HepG2 (cell line): ENCODE measurements around the gene COPS7A. TPM values are rescaled to one million over a fixed set of nuclear protein-coding genes. Genes with fewer than 3 reads are reported as not detected.

Experiments used
- ATF7 ChIP-seq, 2 experiments: fragments of 450-650 bp in 1 of 2; sonication (generic) in 1 of 2; formaldehyde crosslinking in 1 of 2; IDR thresholded peaks; 2 replicates each; pipeline versions ENCODE4 v1.4.0 to v1.6.1; 2016 to 2020; ENCODE audit warnings: antibody characterized with exemption in 1 of 2, mild to moderate bottlenecking in 1 of 2, missing genetic modification reagents in 1 of 2
- DNMT3B ChIP-seq: conservative IDR thresholded peaks from 2 replicates; pipeline ENCODE4 v1.6.1; 2016; ENCODE audit warnings: missing biosample characterization, control low read depth
- HOXA5 ChIP-seq: sonication (generic); formaldehyde crosslinking; IDR thresholded peaks from 2 replicates; pipeline ENCODE4 v1.4.0; 2020; ENCODE audit warnings: missing genetic modification reagents
- IRF2 ChIP-seq: IDR thresholded peaks from 2 replicates; pipeline ENCODE4 v1.6.1; 2018; ENCODE audit warnings: missing genetic modification reagents, missing compliant biosample characterization
- NCOA2 ChIP-seq: sonication (generic); formaldehyde crosslinking; IDR thresholded peaks from 2 replicates; pipeline ENCODE4 v1.8.0; 2022; ENCODE audit warnings: inconsistent platforms
- PCBP1 ChIP-seq: fragments of 200-400 bp; formaldehyde crosslinking; IDR thresholded peaks from 2 replicates; pipeline ENCODE4 v1.6.1; 2017; ENCODE audit warnings: mild to moderate bottlenecking, low read depth, low read length, borderline replicate concordance
- PCBP2 ChIP-seq: fragments of 200-400 bp; formaldehyde crosslinking; optimal IDR thresholded peaks from 2 replicates; pipeline ENCODE3; 2018; ENCODE audit warnings: low read length, low read depth; ENCODE audit not compliant: poor library complexity, severe bottlenecking
- SIN3A ChIP-seq: IDR thresholded peaks from 2 replicates; pipeline ENCODE4 v1.6.1; 2011; ENCODE audit warnings: low read depth, mild to moderate bottlenecking, control low read depth, low read length, borderline replicate concordance
- SP4 ChIP-seq: sonication (generic); formaldehyde crosslinking; IDR thresholded peaks from 2 replicates; pipeline ENCODE4 v1.8.1; 2023; ENCODE audit warnings: mild to moderate bottlenecking, missing genetic modification reagents
- WIZ ChIP-seq: sonication (generic); formaldehyde crosslinking; IDR thresholded peaks from 2 replicates; pipeline ENCODE4 v1.5.1; 2020; ENCODE audit warnings: mild to moderate bottlenecking, missing genetic modification reagents
- polyA plus RNA-seq, 8 experiments: library from polyadenylated mRNA; depleted of rRNA in 3 of 8; stranded (reverse) in 7 of 8; unstranded in 1 of 8; fragments of >200 nt; fragmentation: Illumina TruSeq in 4 of 8; extraction: Trizol in 4 of 8; gene quantifications; 2 replicates each; pipeline versions ENCODE4 v1.2.1 to v1.2.3, GENCODE V29; 2011 to 2016; ENCODE audit warnings: low read depth in 4 of 8, missing spikeins in 1 of 8, mixed read lengths in 1 of 8; ENCODE audit not compliant: insufficient read depth in 1 of 8
- total RNA-seq, 5 experiments: library from RNA; depleted of rRNA; stranded (reverse); fragments of >200 nt; fragmentation: Illumina TruSeq; extraction: Trizol; gene quantifications; 2 replicates each; pipeline ENCODE4 v1.2.3, GENCODE V29; 2016; ENCODE audit warnings: low read depth in 1 of 5
- TF ChIP-seq, protein P1 (sequence below): sonication (generic); formaldehyde crosslinking; IDR thresholded peaks from 2 replicates; pipeline ENCODE4 v1.4.0; 2020; ENCODE audit warnings: missing genetic modification reagents
- TF ChIP-seq, protein P2 (sequence below), 2 experiments: fragments of 450-650 bp in 1 of 2; sonication (generic) in 1 of 2; formaldehyde crosslinking; IDR thresholded peaks; 2 replicates each; pipeline versions ENCODE4 v1.5.0 to v1.8.0; 2020 to 2022; ENCODE audit warnings: mild to moderate bottlenecking in 1 of 2, missing genetic modification reagents in 1 of 2
- TF ChIP-seq, protein P3 (sequence below): sonication (generic); formaldehyde crosslinking; IDR thresholded peaks from 2 replicates; pipeline ENCODE4 v1.5.0; 2020; ENCODE audit warnings: mild to moderate bottlenecking, missing genetic modification reagents, borderline replicate concordance
- TF ChIP-seq, protein P4 (sequence below): sonication (generic); formaldehyde crosslinking; IDR thresholded peaks from 2 replicates; pipeline ENCODE4 v1.8.0; 2022; ENCODE audit warnings: mild to moderate bottlenecking, missing genetic modification reagents; ENCODE audit not compliant: insufficient replicate concordance
- TF ChIP-seq, protein P5 (sequence below): IDR thresholded peaks from 2 replicates; pipeline ENCODE4 v1.6.1; 2016; ENCODE audit warnings: low read depth, borderline replicate concordance

The COPS7A gene
- total and polyA plus RNA-seq, 2 of the 13 experiments (the other 11 are each of a cell fraction or from before 2014, with no cell fraction given): 40.0 to 73.6 TPM

DNA sequence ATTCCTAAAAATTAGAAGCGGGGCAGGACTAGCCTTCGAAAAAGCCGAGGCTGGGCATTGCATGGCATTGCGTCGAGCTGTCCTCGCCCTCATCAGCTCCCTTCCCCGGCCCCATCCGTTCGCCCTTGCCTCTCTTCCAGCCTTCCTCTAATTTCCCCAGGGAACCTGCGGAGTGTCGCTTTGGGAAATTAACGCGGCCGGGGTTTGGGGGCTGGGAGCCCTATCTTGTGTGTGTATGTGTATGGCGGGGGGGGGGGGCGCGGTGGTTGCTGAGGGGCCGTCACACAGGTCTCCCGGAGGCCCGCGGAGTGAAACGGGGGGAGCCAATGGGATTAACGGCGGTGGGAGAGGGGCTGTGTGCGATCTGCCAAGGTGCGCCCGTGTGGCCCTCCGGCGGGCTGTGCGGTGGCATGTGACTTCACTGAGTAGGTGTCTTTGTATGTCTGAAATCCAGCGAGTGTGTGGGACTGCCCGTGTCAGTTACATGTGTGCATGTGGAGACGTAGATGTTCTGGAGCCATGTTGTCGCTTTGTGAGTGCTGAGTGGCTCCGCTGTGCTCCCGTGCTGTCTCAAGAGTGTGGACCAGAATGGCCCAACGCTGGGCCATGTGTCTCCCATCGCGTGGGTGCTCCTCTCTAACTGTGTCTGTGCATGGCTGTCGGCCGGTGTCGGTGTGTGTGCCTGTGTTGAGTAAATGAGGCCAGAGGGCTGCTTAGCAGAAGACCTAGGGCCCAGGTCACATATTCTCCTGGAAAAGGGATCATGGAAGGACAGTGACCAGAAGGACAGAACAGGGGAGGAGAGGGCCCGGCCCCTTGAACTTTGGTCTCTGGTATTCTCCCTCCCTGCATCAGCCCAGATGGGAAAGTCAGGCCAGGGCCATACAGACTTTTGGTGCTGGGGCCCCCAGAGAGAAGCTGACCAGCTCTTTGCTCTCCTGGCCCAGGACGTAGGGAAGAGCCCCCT, 43.8 kb downstream of the COPS7A start (continued):
- TF ChIP-seq PCBP1 (0 out of 2 replicates have a peak, but pooled peaks have one; percentile 37), DNMT3B (0 out of 2 replicates have a peak, but pooled peaks have one; percentile 57), IRF2 (CRISPR knock-in tag) (peak; percentile 20; the same call in 1 of the 2 replicates), PCBP2 (no peak), HOXA5 (CRISPR knock-in tag) (0 out of 2 replicates have a peak, but pooled peaks have one; percentile 45), SP4 (CRISPR knock-in tag) (peak; percentile 64), ATF7 (IDR thresholded peaks at IDR 0.05) (no peak), ATF7 (CRISPR knock-in tag; IDR thresholded peaks at IDR 0.05) (0 out of 2 replicates have a peak, but pooled peaks have one; percentile 64), SIN3A (peak; percentile 40; the same call in 1 of the 2 replicates), WIZ (peak; percentile 64; the same call in 1 of the 2 replicates), NCOA2 (CRISPR knock-in tag) (peak; percentile 45; the same call in 1 of the 2 replicates)
- TF ChIP-seq, protein P1, sequence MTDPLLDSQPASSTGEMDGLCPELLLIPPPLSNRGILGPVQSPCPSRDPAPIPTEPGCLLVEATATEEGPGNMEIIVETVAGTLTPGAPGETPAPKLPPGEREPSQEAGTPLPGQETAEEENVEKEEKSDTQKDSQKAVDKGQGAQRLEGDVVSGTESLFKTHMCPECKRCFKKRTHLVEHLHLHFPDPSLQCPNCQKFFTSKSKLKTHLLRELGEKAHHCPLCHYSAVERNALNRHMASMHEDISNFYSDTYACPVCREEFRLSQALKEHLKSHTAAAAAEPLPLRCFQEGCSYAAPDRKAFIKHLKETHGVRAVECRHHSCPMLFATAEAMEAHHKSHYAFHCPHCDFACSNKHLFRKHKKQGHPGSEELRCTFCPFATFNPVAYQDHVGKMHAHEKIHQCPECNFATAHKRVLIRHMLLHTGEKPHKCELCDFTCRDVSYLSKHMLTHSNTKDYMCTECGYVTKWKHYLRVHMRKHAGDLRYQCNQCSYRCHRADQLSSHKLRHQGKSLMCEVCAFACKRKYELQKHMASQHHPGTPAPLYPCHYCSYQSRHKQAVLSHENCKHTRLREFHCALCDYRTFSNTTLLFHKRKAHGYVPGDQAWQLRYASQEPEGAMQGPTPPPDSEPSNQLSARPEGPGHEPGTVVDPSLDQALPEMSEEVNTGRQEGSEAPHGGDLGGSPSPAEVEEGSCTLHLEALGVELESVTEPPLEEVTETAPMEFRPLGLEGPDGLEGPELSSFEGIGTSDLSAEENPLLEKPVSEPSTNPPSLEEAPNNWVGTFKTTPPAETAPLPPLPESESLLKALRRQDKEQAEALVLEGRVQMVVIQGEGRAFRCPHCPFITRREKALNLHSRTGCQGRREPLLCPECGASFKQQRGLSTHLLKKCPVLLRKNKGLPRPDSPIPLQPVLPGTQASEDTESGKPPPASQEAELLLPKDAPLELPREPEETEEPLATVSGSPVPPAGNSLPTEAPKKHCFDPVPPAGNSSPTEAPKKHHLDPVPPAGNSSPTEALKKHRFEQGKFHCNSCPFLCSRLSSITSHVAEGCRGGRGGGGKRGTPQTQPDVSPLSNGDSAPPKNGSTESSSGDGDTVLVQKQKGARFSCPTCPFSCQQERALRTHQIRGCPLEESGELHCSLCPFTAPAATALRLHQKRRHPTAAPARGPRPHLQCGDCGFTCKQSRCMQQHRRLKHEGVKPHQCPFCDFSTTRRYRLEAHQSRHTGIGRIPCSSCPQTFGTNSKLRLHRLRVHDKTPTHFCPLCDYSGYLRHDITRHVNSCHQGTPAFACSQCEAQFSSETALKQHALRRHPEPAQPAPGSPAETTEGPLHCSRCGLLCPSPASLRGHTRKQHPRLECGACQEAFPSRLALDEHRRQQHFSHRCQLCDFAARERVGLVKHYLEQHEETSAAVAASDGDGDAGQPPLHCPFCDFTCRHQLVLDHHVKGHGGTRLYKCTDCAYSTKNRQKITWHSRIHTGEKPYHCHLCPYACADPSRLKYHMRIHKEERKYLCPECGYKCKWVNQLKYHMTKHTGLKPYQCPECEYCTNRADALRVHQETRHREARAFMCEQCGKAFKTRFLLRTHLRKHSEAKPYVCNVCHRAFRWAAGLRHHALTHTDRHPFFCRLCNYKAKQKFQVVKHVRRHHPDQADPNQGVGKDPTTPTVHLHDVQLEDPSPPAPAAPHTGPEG: no peak; the same call in 1 of the 2 replicates
- TF ChIP-seq, protein P2, sequence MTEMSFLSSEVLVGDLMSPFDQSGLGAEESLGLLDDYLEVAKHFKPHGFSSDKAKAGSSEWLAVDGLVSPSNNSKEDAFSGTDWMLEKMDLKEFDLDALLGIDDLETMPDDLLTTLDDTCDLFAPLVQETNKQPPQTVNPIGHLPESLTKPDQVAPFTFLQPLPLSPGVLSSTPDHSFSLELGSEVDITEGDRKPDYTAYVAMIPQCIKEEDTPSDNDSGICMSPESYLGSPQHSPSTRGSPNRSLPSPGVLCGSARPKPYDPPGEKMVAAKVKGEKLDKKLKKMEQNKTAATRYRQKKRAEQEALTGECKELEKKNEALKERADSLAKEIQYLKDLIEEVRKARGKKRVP (CRISPR knock-in tag; IDR thresholded peaks at IDR 0.05): peak in 1 of 2 experiments; percentile 17; a peak in 1 of 4 replicates
- TF ChIP-seq, protein P3, sequence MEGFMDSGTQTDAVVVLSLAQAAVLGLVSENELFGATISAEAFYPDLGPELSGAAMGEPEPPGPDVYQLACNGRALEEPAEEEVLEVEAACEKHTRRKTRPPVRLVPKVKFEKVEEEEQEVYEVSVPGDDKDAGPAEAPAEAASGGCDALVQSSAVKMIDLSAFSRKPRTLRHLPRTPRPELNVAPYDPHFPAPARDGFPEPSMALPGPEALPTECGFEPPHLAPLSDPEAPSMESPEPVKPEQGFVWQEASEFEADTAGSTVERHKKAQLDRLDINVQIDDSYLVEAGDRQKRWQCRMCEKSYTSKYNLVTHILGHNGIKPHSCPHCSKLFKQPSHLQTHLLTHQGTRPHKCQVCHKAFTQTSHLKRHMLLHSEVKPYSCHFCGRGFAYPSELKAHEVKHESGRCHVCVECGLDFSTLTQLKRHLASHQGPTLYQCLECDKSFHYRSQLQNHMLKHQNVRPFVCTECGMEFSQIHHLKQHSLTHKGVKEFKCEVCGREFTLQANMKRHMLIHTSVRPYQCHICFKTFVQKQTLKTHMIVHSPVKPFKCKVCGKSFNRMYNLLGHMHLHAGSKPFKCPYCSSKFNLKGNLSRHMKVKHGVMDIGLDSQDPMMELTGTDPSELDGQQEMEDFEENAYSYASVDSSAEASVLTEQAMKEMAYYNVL (CRISPR knock-in tag): peak; percentile 72; the same call in 1 of the 2 replicates
- TF ChIP-seq, protein P4, sequence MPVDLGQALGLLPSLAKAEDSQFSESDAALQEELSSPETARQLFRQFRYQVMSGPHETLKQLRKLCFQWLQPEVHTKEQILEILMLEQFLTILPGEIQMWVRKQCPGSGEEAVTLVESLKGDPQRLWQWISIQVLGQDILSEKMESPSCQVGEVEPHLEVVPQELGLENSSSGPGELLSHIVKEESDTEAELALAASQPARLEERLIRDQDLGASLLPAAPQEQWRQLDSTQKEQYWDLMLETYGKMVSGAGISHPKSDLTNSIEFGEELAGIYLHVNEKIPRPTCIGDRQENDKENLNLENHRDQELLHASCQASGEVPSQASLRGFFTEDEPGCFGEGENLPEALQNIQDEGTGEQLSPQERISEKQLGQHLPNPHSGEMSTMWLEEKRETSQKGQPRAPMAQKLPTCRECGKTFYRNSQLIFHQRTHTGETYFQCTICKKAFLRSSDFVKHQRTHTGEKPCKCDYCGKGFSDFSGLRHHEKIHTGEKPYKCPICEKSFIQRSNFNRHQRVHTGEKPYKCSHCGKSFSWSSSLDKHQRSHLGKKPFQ (CRISPR knock-in tag): peak; percentile 40
- TF ChIP-seq, protein P5, sequence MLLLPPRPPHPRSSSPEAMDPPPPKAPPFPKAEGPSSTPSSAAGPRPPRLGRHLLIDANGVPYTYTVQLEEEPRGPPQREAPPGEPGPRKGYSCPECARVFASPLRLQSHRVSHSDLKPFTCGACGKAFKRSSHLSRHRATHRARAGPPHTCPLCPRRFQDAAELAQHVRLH (CRISPR knock-in tag): peak; percentile 69; the same call in 1 of the 2 replicates
